HCT116 (cell line): Measurements from ENCODE around the gene POLG. TPM values are rescaled to one million over a fixed set of nuclear protein-coding genes. Genes with fewer than 3 reads are reported as not detected.

Experiments
- ATAC-seq: fragments of 200-7000 bp; cut with Tn5 transposase; 2 replicates; pipeline ENCODE4 v1.9.1; 2020; ENCODE audit warnings: mild to moderate bottlenecking, moderate library complexity
- BruUV-seq: library from RNA; stranded (reverse); fragments of 400-500 nt; replicated peaks from 2 replicates; lab custom pipeline; 2021; lab: Mats Ljungman, UMichigan
- CTCF ChIA-PET: fragments of 300-600 bp; sonication (Branson Sonifier 250); formaldehyde crosslinking; loops from one replicate; lab custom pipeline; 2021; ENCODE audit warnings: antibody characterized with exemption; lab: Charles Lee
- POLR2A ChIA-PET: fragments of 300-600, 350-600 bp; sonication (Branson Sonifier 250); formaldehyde crosslinking; loops from one replicate; lab custom pipeline; 2021; ENCODE audit warnings: antibody characterized with exemption; lab: Charles Lee
- RAD21 ChIA-PET, 2 experiments: fragments of 300-600 bp; sonication (Branson Sonifier 250); formaldehyde crosslinking; loops; one replicate each; lab custom pipeline; 2023; ENCODE audit warnings: low total read pairs in 2 of 2; ENCODE audit not compliant: uncharacterized antibody in 2 of 2, unreplicated experiment in 2 of 2, low non-redundant PET in 1 of 2; lab: Charles Lee
- DNase-seq: peaks from one replicate; pipeline ENCODE4 v3.0.0-alpha.2; 2010; ENCODE audit warnings: low read depth, low spot score
- H2AFZ ChIP-seq: fragments of 200-600 bp; shearing (Covaris generic), sonication (generic); 2 replicates; pipeline ENCODE4 v1.6.1; 2017; ENCODE audit warnings: low read depth, mixed run types, mixed read lengths, antibody characterized with exemption, low read length; ENCODE audit not compliant: poor library complexity, severe bottlenecking
- H3K27ac ChIP-seq: 2 replicates; pipeline ENCODE4 v1.5.1; 2012; ENCODE audit warnings: low read depth, low read length
- H3K27me3 ChIP-seq: fragments of 200-600 bp; sonication (generic); 2 replicates; pipeline ENCODE4 v1.6.1; 2016; ENCODE audit warnings: mixed run types, low read length, mixed read lengths; ENCODE audit not compliant: insufficient read depth
- H3K36me3 ChIP-seq, 2 experiments: fragments of 200-500 bp in 1 of 2; fragments of 200-600 bp in 1 of 2; sonication (Bioruptor generic) in 1 of 2; sonication (generic) in 1 of 2; 2 replicates each; pipeline versions ENCODE4 v1.5.1 to v1.6.1; 2014 to 2016; ENCODE audit warnings: low read length in 2 of 2, inconsistent platforms in 1 of 2, mixed read lengths in 1 of 2, mixed run types in 1 of 2; ENCODE audit not compliant: insufficient read depth in 2 of 2, control insufficient read depth in 1 of 2
- H3K4me1 ChIP-seq, 2 experiments: fragments of 200-600 bp in 1 of 2; sonication (generic) in 1 of 2; 2 replicates each; pipeline versions ENCODE4 v1.5.1 to v1.6.1; 2012 to 2017; ENCODE audit warnings: low read length in 2 of 2, inconsistent platforms in 1 of 2, mild to moderate bottlenecking in 1 of 2, mixed read lengths in 1 of 2, mixed run types in 1 of 2, moderate library complexity in 1 of 2; ENCODE audit not compliant: insufficient read depth in 2 of 2, control insufficient read depth in 1 of 2
- H3K4me2 ChIP-seq: fragments of 200-600 bp; sonication (generic); 2 replicates; pipeline ENCODE4 v1.6.1; 2017; ENCODE audit warnings: mixed run types, low read length, mixed read lengths
- H3K4me3 ChIP-seq, 2 experiments: fragments of 200-600 bp in 1 of 2; sonication (generic) in 1 of 2; replicated peaks in 1 of 2; 2 replicates each; pipeline ENCODE4 v1.5.1; 2011 to 2016; ENCODE audit warnings: low read length in 2 of 2, control low read depth in 1 of 2, low read depth in 1 of 2, mild to moderate bottlenecking in 1 of 2, mixed read lengths in 1 of 2, mixed run types in 1 of 2
- H3K79me2 ChIP-seq: fragments of 200-600 bp; sonication (generic); 2 replicates; pipeline ENCODE4 v1.6.1; 2017; ENCODE audit warnings: mild to moderate bottlenecking, mixed run types, low read length, moderate library complexity, mixed read lengths; ENCODE audit not compliant: insufficient read depth
- H3K9ac ChIP-seq: fragments of 200-600 bp; sonication (generic); 2 replicates; pipeline ENCODE4 v1.6.1; 2016; ENCODE audit warnings: low read length, mixed read lengths
- H3K9me2 ChIP-seq: fragments of 200-600 bp; sonication (generic), shearing (Covaris generic); 2 replicates; pipeline ENCODE4 v1.6.1; 2017; ENCODE audit warnings: mixed run types, mild to moderate bottlenecking, moderate library complexity; ENCODE audit not compliant: insufficient read depth
- H3K9me3 ChIP-seq, 2 experiments: fragments of 200-500 bp in 1 of 2; fragments of 200-600 bp in 1 of 2; sonication (Bioruptor generic) in 1 of 2; sonication (generic) in 1 of 2; 2 replicates each; pipeline ENCODE4 v1.6.1; 2014 to 2017; ENCODE audit warnings: low read length in 2 of 2, mixed read lengths in 2 of 2, inconsistent platforms in 1 of 2, low read depth in 1 of 2, mild to moderate bottlenecking in 1 of 2, mixed run types in 1 of 2, moderate library complexity in 1 of 2; ENCODE audit not compliant: control insufficient read depth in 1 of 2, insufficient read depth in 1 of 2
- H4K20me1 ChIP-seq: fragments of 200-600 bp; sonication (generic), shearing (Covaris generic); 2 replicates; pipeline ENCODE4 v1.6.1; 2017; ENCODE audit warnings: mixed run types, mild to moderate bottlenecking, moderate library complexity; ENCODE audit not compliant: insufficient read depth
- CBX3 ChIP-seq: IDR thresholded peaks from 2 replicates; pipeline ENCODE4 v1.6.1; 2012; ENCODE audit warnings: low read depth
- ELF1 ChIP-seq: IDR thresholded peaks from 2 replicates; pipeline ENCODE4 v1.6.1; 2012; ENCODE audit warnings: low read depth, borderline replicate concordance
- EZH2phosphoT487 ChIP-seq: fragments of 200-600 bp; IDR thresholded peaks from 2 replicates; pipeline ENCODE4 v1.6.1; 2018; ENCODE audit warnings: antibody characterized with exemption, borderline replicate concordance
- FOSL1 ChIP-seq: IDR thresholded peaks from 2 replicates; pipeline ENCODE4 v1.6.1; 2012; ENCODE audit warnings: low read depth
- JUND ChIP-seq: IDR thresholded peaks from 2 replicates; pipeline ENCODE4 v1.6.1; 2012
- POLR2A ChIP-seq: IDR thresholded peaks from 2 replicates; pipeline ENCODE4 v1.7.0; 2011; ENCODE audit warnings: borderline replicate concordance; ENCODE audit not compliant: insufficient read depth, insufficient read length; ENCODE audit errors: extremely low read depth
- SRF ChIP-seq: IDR thresholded peaks from 2 replicates; pipeline ENCODE4 v1.6.1; 2012; ENCODE audit warnings: low read depth
- ZFX ChIP-seq: fragments of 450-650 bp; IDR thresholded peaks from 2 replicates; pipeline ENCODE4 v1.6.1; 2017
- ZNF274 ChIP-seq: fragments of 200-500 bp; sonication (Bioruptor generic); IDR thresholded peaks from 2 replicates; pipeline ENCODE4 v1.6.1; 2014; ENCODE audit warnings: mild to moderate bottlenecking, low read depth, low read length, inconsistent platforms
- intact Hi-C: fragments of 100-400 bp; cut with micrococcal nuclease; formaldehyde crosslinking; loops from 2 replicates; pipeline ENCODE4 v1.10.0; 2022
- total RNA-seq: library from RNA; stranded (reverse); gene quantifications from one replicate; pipeline ENCODE4 v1.2.1, GENCODE V29; 2021; ENCODE audit not compliant: unreplicated experiment
- TF ChIP-seq, protein P1 (sequence below): IDR thresholded peaks from 2 replicates; pipeline ENCODE4 v1.6.1; 2012
- TF ChIP-seq, protein P2 (sequence below): IDR thresholded peaks from 2 replicates; pipeline ENCODE4 v1.6.1; 2011; ENCODE audit warnings: mild to moderate bottlenecking, low read length, moderate library complexity; ENCODE audit not compliant: insufficient replicate concordance; ENCODE audit errors: extremely low read depth

Gene POLG
- total RNA-seq, 1 experiment from 2014 or later = 72.7 TPM

DNA sequence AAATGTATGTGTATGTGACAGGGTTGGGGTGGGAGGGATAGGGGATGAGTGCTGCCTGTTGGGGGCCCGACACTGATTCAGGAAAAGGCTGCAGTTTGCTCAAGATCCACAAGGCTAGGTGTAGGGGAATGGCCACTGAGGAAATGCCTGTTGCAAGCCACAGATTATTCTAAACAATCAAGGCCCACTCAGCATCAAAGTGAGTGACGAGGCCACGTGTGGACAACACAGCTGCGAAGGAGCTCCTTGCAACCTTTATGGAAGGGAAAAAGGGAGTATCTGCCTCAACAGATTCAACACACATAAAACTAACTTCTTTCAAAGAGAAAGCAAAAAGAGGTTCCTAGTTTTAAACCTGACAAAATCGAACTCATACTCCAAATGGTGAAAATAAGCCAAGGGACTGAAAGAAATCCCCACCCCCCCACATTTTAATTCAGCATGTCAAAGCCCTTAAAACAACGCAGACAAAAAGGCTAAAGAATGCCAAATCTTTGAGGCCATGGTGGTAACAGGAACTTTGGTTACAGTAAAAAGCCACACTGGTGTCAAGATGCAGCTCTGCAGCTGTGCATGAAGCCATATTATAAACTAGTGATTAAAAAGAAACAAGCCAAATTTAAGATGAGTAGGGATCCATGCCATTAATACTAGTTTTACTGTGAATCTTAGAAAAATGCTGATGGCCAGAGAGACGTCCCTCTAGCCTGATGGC, 3.6 kb downstream of the POLG start (continued):
- TF ChIP-seq FOSL1 = no peak
- TF ChIP-seq ELF1 = no peak
- no peak for TF ChIP-seq SRF
- TF ChIP-seq ZNF274 = no peak
- no peak for TF ChIP-seq EZH2phosphoT487
- TF ChIP-seq, protein P1, sequence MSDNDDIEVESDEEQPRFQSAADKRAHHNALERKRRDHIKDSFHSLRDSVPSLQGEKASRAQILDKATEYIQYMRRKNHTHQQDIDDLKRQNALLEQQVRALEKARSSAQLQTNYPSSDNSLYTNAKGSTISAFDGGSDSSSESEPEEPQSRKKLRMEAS = no peak

DNA sequence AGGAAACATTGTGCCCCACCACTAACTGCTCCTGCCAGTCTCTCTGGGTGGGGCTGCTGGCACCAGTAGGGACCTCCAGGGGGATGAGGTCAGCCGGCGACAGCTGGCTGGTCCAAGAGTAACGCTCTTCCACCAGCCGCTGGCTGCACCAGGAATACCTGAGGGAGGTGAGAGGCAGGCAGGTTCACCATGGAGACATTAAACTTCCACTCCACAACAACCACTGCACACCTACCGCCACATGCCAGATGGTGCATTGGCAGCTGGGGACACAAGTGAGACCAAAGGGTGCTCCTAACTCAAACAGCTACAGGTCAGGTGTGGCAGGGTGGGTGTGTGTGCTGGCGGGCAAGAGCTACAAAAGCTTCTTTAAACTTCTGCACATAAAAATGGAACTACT, 4.5 kb downstream of the POLG start:
- intact Hi-C loops = no loop called here
- peaks cover 8% of the 10 kb centered on the region; the same call in 1 of the 2 replicates for H4K20me1 ChIP-seq

More for the DNA sequence above, 4.5 kb downstream of the POLG start:
- no peak overlapping the region for H3K4me3 ChIP-seq
- no peak for ATAC-seq
- no peaks in the 10 kb centered on the region for H3K9me2 ChIP-seq
- H3K4me1 ChIP-seq = peaks cover 0 to 13% of the 10 kb centered on the region in 2 experiments; a peak in 3 of 4 replicates
- BruUV-seq = no TSS peak
- RAD21 ChIA-PET = no interaction called here
- H3K4me2 ChIP-seq = no peak overlapping the region
- no peak overlapping the region for H2AFZ ChIP-seq
- POLR2A ChIA-PET = no interaction called here
- H3K9me3 ChIP-seq = no peaks in the 10 kb centered on the region
- H3K79me2 ChIP-seq = peaks cover 82% of the 10 kb centered on the region
- CTCF ChIA-PET = interaction anchor here (1.0 kb wide), 1 partner anchor 13 kb away, joined by 3 read pairs; no protein-coding TSS in a partner anchor
- no peak overlapping the region for H3K9ac ChIP-seq
- DNase-seq = no peak
- H3K27me3 ChIP-seq = no peaks in the 10 kb centered on the region
- H3K27ac ChIP-seq = no peak overlapping the region
- H3K36me3 ChIP-seq = peaks cover 65 to 77% of the 10 kb centered on the region in 2 experiments
- TF ChIP-seq CBX3 (no peak), ZFX (no peak), POLR2A (no peak), ZNF274 (no peak), JUND (no peak), SRF (no peak)
- TF ChIP-seq, protein P2, sequence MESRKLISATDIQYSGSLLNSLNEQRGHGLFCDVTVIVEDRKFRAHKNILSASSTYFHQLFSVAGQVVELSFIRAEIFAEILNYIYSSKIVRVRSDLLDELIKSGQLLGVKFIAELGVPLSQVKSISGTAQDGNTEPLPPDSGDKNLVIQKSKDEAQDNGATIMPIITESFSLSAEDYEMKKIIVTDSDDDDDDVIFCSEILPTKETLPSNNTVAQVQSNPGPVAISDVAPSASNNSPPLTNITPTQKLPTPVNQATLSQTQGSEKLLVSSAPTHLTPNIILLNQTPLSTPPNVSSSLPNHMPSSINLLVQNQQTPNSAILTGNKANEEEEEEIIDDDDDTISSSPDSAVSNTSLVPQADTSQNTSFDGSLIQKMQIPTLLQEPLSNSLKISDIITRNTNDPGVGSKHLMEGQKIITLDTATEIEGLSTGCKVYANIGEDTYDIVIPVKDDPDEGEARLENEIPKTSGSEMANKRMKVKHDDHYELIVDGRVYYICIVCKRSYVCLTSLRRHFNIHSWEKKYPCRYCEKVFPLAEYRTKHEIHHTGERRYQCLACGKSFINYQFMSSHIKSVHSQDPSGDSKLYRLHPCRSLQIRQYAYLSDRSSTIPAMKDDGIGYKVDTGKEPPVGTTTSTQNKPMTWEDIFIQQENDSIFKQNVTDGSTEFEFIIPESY = no peak
